H1 (cell line): ENCODE measurements around the gene MBP. TPM values are rescaled to one million over a fixed set of nuclear protein-coding genes. Genes with fewer than 3 reads are reported as not detected.

Experiments
- CTCF ChIA-PET: fragments of 300-600 bp; sonication (Branson Sonifier 250); formaldehyde crosslinking; loops from one replicate; lab custom pipeline; 2021; ENCODE audit not compliant: partially characterized antibody; lab: Charles Lee
- POLR2A ChIA-PET: fragments of 300-600 bp; sonication (Branson Sonifier 250); formaldehyde crosslinking; loops from one replicate; lab custom pipeline; 2021; ENCODE audit warnings: inconsistent platforms; ENCODE audit not compliant: partially characterized antibody; lab: Charles Lee
- DNase-seq, 2 experiments: peaks; one replicate each; pipeline versions ENCODE4 v3.0.0 to v3.0.0-alpha.2; 2010 to 2022; ENCODE audit warnings: low spot score in 2 of 2, low read depth in 1 of 2, mixed read lengths in 1 of 2
- FAIRE-seq: peaks from 2 replicates; lab custom pipeline; 2011; peaks lifted over from hg19 to GRCh38; lab: Jason Lieb, UNC
- H2AFZ ChIP-seq: 2 replicates; pipeline ENCODE4 v1.8.1; 2012; ENCODE audit warnings: low read length, inconsistent platforms
- H2AK5ac ChIP-seq: 2 replicates; pipeline ENCODE4 v1.6.1; 2013; ENCODE audit warnings: low read depth, low read length
- H2BK120ac ChIP-seq: replicated peaks from 2 replicates; pipeline ENCODE3; 2013; ENCODE audit warnings: low read depth, low read length, inconsistent platforms
- H2BK12ac ChIP-seq: 2 replicates; pipeline ENCODE4 v1.6.1; 2013; ENCODE audit warnings: low read depth, low read length
- H2BK15ac ChIP-seq: 2 replicates; pipeline ENCODE4 v1.6.1; 2013; ENCODE audit warnings: low read length
- H2BK20ac ChIP-seq: 2 replicates; pipeline ENCODE4 v1.6.1; 2013; ENCODE audit warnings: low read length
- H2BK5ac ChIP-seq: 2 replicates; pipeline ENCODE4 v1.6.1; 2013; ENCODE audit warnings: low read depth, low read length
- H3K14ac ChIP-seq: 2 replicates; pipeline ENCODE4 v1.6.1; 2013; ENCODE audit warnings: inconsistent platforms; ENCODE audit not compliant: insufficient read length
- H3K18ac ChIP-seq: 2 replicates; pipeline ENCODE4 v1.6.1; 2013; ENCODE audit warnings: low read length; ENCODE audit errors: extremely low read depth
- H3K23ac ChIP-seq: 2 replicates; pipeline ENCODE4 v1.6.1; 2013; ENCODE audit warnings: inconsistent platforms; ENCODE audit not compliant: insufficient read length
- H3K23me2 ChIP-seq: 2 replicates; pipeline ENCODE4 v1.6.1; 2013; ENCODE audit warnings: low read depth, low read length
- H3K27ac ChIP-seq: 2 replicates; pipeline ENCODE4 v1.6.1; 2011; ENCODE audit warnings: low read depth, low read length, inconsistent platforms
- H3K27me3 ChIP-seq, 4 experiments: replicated peaks in 1 of 4; 1 replicate in 1 of 4; 2 replicates in 3 of 4; pipeline versions ENCODE4 v1.6.1 to v1.8.1; 2011 to 2013; ENCODE audit warnings: low read length in 3 of 4, mild to moderate bottlenecking in 3 of 4, inconsistent platforms in 2 of 4, mixed read lengths in 2 of 4, moderate library complexity in 1 of 4; ENCODE audit not compliant: control insufficient read depth in 3 of 4, insufficient read depth in 3 of 4; ENCODE audit errors: extremely low read depth in 1 of 4
- H3K36me3 ChIP-seq, 4 experiments: 2 replicates each; pipeline versions ENCODE4 v1.6.1 to v1.8.1; 2011 to 2013; ENCODE audit warnings: mild to moderate bottlenecking in 4 of 4, low read length in 3 of 4, moderate library complexity in 2 of 4, control low read depth in 1 of 4, inconsistent platforms in 1 of 4; ENCODE audit not compliant: insufficient read depth in 4 of 4, control insufficient read depth in 2 of 4
- H3K4ac ChIP-seq: replicated peaks from 2 replicates; pipeline ENCODE3; 2013; ENCODE audit warnings: low read length, low read depth, mixed read lengths, inconsistent platforms; ENCODE audit not compliant: insufficient read length
- H3K4me1 ChIP-seq, 4 experiments: replicated peaks in 1 of 4; 1 replicate in 1 of 4; 2 replicates in 3 of 4; pipeline versions ENCODE4 v1.6.1 to v1.8.1; 2011 to 2013; ENCODE audit warnings: low read length in 3 of 4, inconsistent platforms in 2 of 4, mixed read lengths in 1 of 4; ENCODE audit not compliant: insufficient read depth in 4 of 4, control insufficient read depth in 3 of 4
- H3K4me2 ChIP-seq, 2 experiments: 2 replicates each; pipeline versions ENCODE4 v1.6.1 to v1.8.1; 2011 to 2013; ENCODE audit warnings: low read depth in 2 of 2, low read length in 2 of 2, control low read depth in 1 of 2, inconsistent platforms in 1 of 2, mild to moderate bottlenecking in 1 of 2; ENCODE audit not compliant: insufficient read depth in 1 of 2
- H3K4me3 ChIP-seq, 4 experiments: fragments of 200-600, 300-600 bp in 1 of 4; sonication (generic), shearing (Covaris generic), sonication (Bioruptor Twin) in 1 of 4; 2 replicates each; pipeline versions ENCODE4 v1.5.1 to v1.8.1; 2011 to 2016; ENCODE audit warnings: low read length in 4 of 4, low read depth in 3 of 4, control low read depth in 2 of 4, inconsistent platforms in 2 of 4, mild to moderate bottlenecking in 2 of 4, mixed read lengths in 1 of 4, moderate library complexity in 1 of 4; ENCODE audit not compliant: insufficient read depth in 2 of 4; ENCODE audit errors: extremely low read depth in 1 of 4
- H3K56ac ChIP-seq: replicated peaks from 2 replicates; pipeline ENCODE3; 2013; ENCODE audit warnings: low read depth, mild to moderate bottlenecking, mixed read lengths, low read length, inconsistent platforms; ENCODE audit not compliant: insufficient read length
- H3K79me1 ChIP-seq: 2 replicates; pipeline ENCODE4 v1.6.1; 2013; ENCODE audit warnings: low read depth, low read length, control low read depth
- H3K79me2 ChIP-seq, 2 experiments: 2 replicates each; pipeline versions ENCODE4 v1.6.1 to v1.8.1; 2012 to 2013; ENCODE audit warnings: low read length in 2 of 2, mild to moderate bottlenecking in 2 of 2, inconsistent platforms in 1 of 2; ENCODE audit not compliant: insufficient read depth in 2 of 2, control insufficient read depth in 1 of 2
- H3K9ac ChIP-seq, 4 experiments: replicated peaks in 1 of 4; 1 replicate in 1 of 4; 2 replicates in 3 of 4; pipeline versions ENCODE4 v1.6.1 to v1.8.1; 2011 to 2013; ENCODE audit warnings: low read depth in 3 of 4, low read length in 3 of 4, control low read depth in 2 of 4, mild to moderate bottlenecking in 2 of 4, moderate library complexity in 2 of 4, inconsistent platforms in 1 of 4; ENCODE audit errors: extremely low read depth in 1 of 4
- H3K9me3 ChIP-seq, 2 experiments: 2 replicates each; pipeline versions ENCODE4 v1.6.1 to v1.8.1; 2012 to 2013; ENCODE audit warnings: mild to moderate bottlenecking in 2 of 2, moderate library complexity in 2 of 2, control low read depth in 1 of 2, inconsistent platforms in 1 of 2, low read depth in 1 of 2, low read length in 1 of 2, mixed read lengths in 1 of 2; ENCODE audit not compliant: insufficient read depth in 2 of 2
- H4K20me1 ChIP-seq, 2 experiments: replicated peaks in 1 of 2; 2 replicates each; pipeline versions ENCODE3 to v1.8.1; 2011 to 2013; ENCODE audit warnings: inconsistent platforms in 2 of 2, low read length in 2 of 2, mild to moderate bottlenecking in 1 of 2; ENCODE audit not compliant: insufficient read depth in 2 of 2, control insufficient read depth in 1 of 2
- H4K5ac ChIP-seq: 2 replicates; pipeline ENCODE4 v1.6.1; 2013; ENCODE audit warnings: low read length, low read depth, mixed read lengths, inconsistent platforms; ENCODE audit not compliant: insufficient read length
- H4K8ac ChIP-seq: 2 replicates; pipeline ENCODE4 v1.8.0; 2013; ENCODE audit warnings: mild to moderate bottlenecking, moderate library complexity, low read length, inconsistent platforms; ENCODE audit not compliant: insufficient read depth; ENCODE audit errors: extremely low read depth
- H4K91ac ChIP-seq: replicated peaks from 2 replicates; pipeline ENCODE3; 2013; ENCODE audit warnings: low read length, mixed read lengths, inconsistent platforms; ENCODE audit not compliant: insufficient read length
- CBX5 ChIP-seq: fragments of 300-800, 300-1000 bp; sonication (generic); IDR thresholded peaks from 2 replicates; pipeline ENCODE4 v1.7.1; 2016; ENCODE audit warnings: antibody characterized with exemption, low read length, low read depth
- JUND ChIP-seq: IDR thresholded peaks from 2 replicates; pipeline ENCODE4 v1.6.1; 2011; ENCODE audit warnings: mild to moderate bottlenecking, improper control_type of control experiment, low read length
- POLR2A ChIP-seq, 2 experiments: IDR thresholded peaks; 1 replicate in 1 of 2; 2 replicates in 1 of 2; pipeline ENCODE4 v1.6.1; 2011; ENCODE audit warnings: low read depth in 2 of 2, low read length in 2 of 2, mild to moderate bottlenecking in 2 of 2; ENCODE audit errors: control extremely low read depth in 1 of 2
- POU5F1 ChIP-seq: IDR thresholded peaks from 2 replicates; pipeline ENCODE4 v1.6.1; 2011; ENCODE audit warnings: low read depth, mild to moderate bottlenecking, low read length, moderate library complexity
- SIRT6 ChIP-seq: IDR thresholded peaks from one replicate; pipeline ENCODE4 v1.7.1; 2012; ENCODE audit warnings: low read length, inconsistent platforms
- SP4 ChIP-seq: IDR thresholded peaks from 2 replicates; pipeline ENCODE4 v1.6.1; 2012; ENCODE audit warnings: low read length, inconsistent platforms
- WGBS, 2 experiments: shearing (Covaris generic) in 1 of 2; methylation state at CpG; one replicate each; pipeline versions ENCODE4 v1.1.6 to v1.1.7; 2013 to 2015; ENCODE audit warnings: low lambda C conversion rate in 2 of 2, mixed read lengths in 2 of 2, inconsistent platforms in 1 of 2, low coverage in 1 of 2, missing lambda C conversion rate in 1 of 2; ENCODE audit not compliant: insufficient replicate concordance in 2 of 2, insufficient coverage in 1 of 2, insufficient read length in 1 of 2; ENCODE audit errors: extremely low coverage in 1 of 2, missing lambda C conversion rate in 1 of 2; 5-methylcytosine and 5-hydroxymethylcytosine counted together
- polyA plus RNA-seq, 7 experiments: library from polyadenylated mRNA; depleted of rRNA in 3 of 7; stranded (reverse) in 5 of 7; unstranded in 2 of 7; fragments of >200 nt in 5 of 7; fragments of 200-250 nt in 2 of 7; gene quantifications; 1 replicate in 5 of 7; 2 replicates in 1 of 7; 4 replicates in 1 of 7; pipeline versions ENCODE4 v1.2.1 to v1.2.3, GENCODE V29; 2011 to 2013; ENCODE audit warnings: missing spikeins in 2 of 7, mixed read lengths in 2 of 7
- total RNA-seq: library from RNA; stranded (reverse); fragmentation: NEBNext Ultra II Directional; extraction: Animal tissue kit (Norgen Biotek cat#: 25700); gene quantifications from 2 replicates; pipeline ENCODE4 v1.2.1, GENCODE V29; 2021

The MBP gene
- total and polyA plus RNA-seq, 2 of the 8 experiments (the other 6 are each of a cell fraction or from before 2014, with no cell fraction given) = 7.7 to 19.2 TPM

GRCh38 chr18:77118256-77119090 is 14.1 kb downstream of the MBP start:
- peak overlapping the region; percentile 34; the same call in 1 of the 2 replicates for H3K18ac ChIP-seq
- POLR2A ChIA-PET = no interaction called here
- H3K56ac ChIP-seq = peak overlapping the region; percentile 85
- no peak overlapping the region; a peak in 1 of 7 replicates for H3K9ac ChIP-seq
- H3K79me1 ChIP-seq = peaks cover 7% of the 10 kb centered on the region
- TF ChIP-seq POLR2A (IDR thresholded peaks at IDR 0.05; ENCODE audit: control extremely low read depth in 1 of 2, low read depth in 2 of 2, low read length in 2 of 2) (no peak), SIRT6 (no peak), CBX5 (no peak), SP4 (no peak), JUND (no peak), POU5F1 (no peak)
- TF ChIP-seq, all 59 proteins: peak for 0
- H2BK15ac ChIP-seq = peak overlapping the region; percentile 48; the same call in 1 of the 2 replicates
- peak overlapping the region; percentile 23; the same call in 1 of the 2 replicates for H2BK20ac ChIP-seq
- H2BK120ac ChIP-seq = no peak overlapping the region
- no peak for DNase-seq
- no peaks in the 10 kb centered on the region for H3K27me3 ChIP-seq
- no peak overlapping the region for H3K4me3 ChIP-seq
- FAIRE-seq = no peak
- peak overlapping the region; percentile 64; the same call in 1 of the 2 replicates for H2BK12ac ChIP-seq
- H2AK5ac ChIP-seq = peak overlapping the region; percentile 69; the same call in 1 of the 2 replicates
- no peak overlapping the region; the same call in 1 of the 2 replicates for H4K8ac ChIP-seq
- peak overlapping the region; percentile 44 for H3K4ac ChIP-seq
- peak overlapping the region; percentile 79 for H2BK5ac ChIP-seq
- H3K27ac ChIP-seq = no peak overlapping the region
- H3K79me2 ChIP-seq = peaks cover 0 to 4% of the 10 kb centered on the region in 2 experiments; a peak in 1 of 4 replicates
- CTCF ChIA-PET = interaction anchor here (0.9 kb wide), 1 partner anchor 134 kb away, joined by 3 read pairs; no protein-coding TSS in a partner anchor
- H3K4me1 ChIP-seq = peaks cover 0 to 5% (median 2%) of the 10 kb centered on the region in 4 experiments; a peak in 5 of 7 replicates
- H4K5ac ChIP-seq = no peak overlapping the region
- H4K20me1 ChIP-seq = peaks cover 0 to 7% of the 10 kb centered on the region in 2 experiments
- H3K23me2 ChIP-seq = peaks cover 5% of the 10 kb centered on the region; the same call in 1 of the 2 replicates
- 88% methylated on average over 11 of the region's 12 CpGs; no CpG with 5 or more reads in 1 of the 2 experiments for WGBS, 2 experiments
- no peaks in the 10 kb centered on the region for H3K36me3 ChIP-seq
- H3K14ac ChIP-seq = no peak overlapping the region
- H3K9me3 ChIP-seq = no peaks in the 10 kb centered on the region
- no peak overlapping the region for H3K4me2 ChIP-seq
- peak overlapping the region; percentile 89 for H4K91ac ChIP-seq
- H3K23ac ChIP-seq = no peak overlapping the region
- H2AFZ ChIP-seq = no peak overlapping the region
